HG03175 (cell line): ENCODE results near the gene SYT17.

Experiments used
- ATAC-seq: cut with Tn5 transposase; IDR thresholded peaks from one replicate; pipeline ENCODE4 v1.9.1; 2021; ENCODE audit warnings: mild to moderate bottlenecking, moderate library complexity; ENCODE audit not compliant: unreplicated experiment

SYT17 gene

GRCh38 chr16:19137201-19138128 is 30.6 kb upstream of the SYT17 start:
- ATAC-seq = no peak

GRCh38 chr16:19138601-19139000 is 29.4 kb upstream of the SYT17 start:
- no peak for ATAC-seq

GRCh38 chr16:19139436-19140091 is 28.5 kb upstream of the SYT17 start:
- ATAC-seq = no peak

GRCh38 chr16:19140396-19140795 is 27.6 kb upstream of the SYT17 start:
- ATAC-seq = no peak

GRCh38 chr16:19142939-19143598 is 25.0 kb upstream of the SYT17 start:
- no peak for ATAC-seq

- ATAC-seq = no peak
Measured at GRCh38 chr16:19143599-19143956, 24.5 kb upstream of the SYT17 start.

GRCh38 chr16:19145010-19145409 is 23.0 kb upstream of the SYT17 start:
- no peak for ATAC-seq

GRCh38 chr16:19147126-19147525 is 20.9 kb upstream of the SYT17 start:
- no peak for ATAC-seq

- ATAC-seq = no peak
Measured at GRCh38 chr16:19147627-19148026, 20.4 kb upstream of the SYT17 start.

GRCh38 chr16:19148189-19148588 is 19.9 kb upstream of the SYT17 start:
- ATAC-seq = no peak

- ATAC-seq = no peak
Measured at GRCh38 chr16:19151310-19151709, 16.7 kb upstream of the SYT17 start.

GRCh38 chr16:19152042-19152441 is 16.0 kb upstream of the SYT17 start:
- ATAC-seq = no peak

GRCh38 chr16:19153876-19154275 is 14.2 kb upstream of the SYT17 start:
- ATAC-seq = no peak

GRCh38 chr16:19162085-19162484 is 6.0 kb upstream of the SYT17 start:
- ATAC-seq = no peak

GRCh38 chr16:19163215-19163614 is 4.8 kb upstream of the SYT17 start:
- ATAC-seq = no peak

GRCh38 chr16:19164285-19164684 is 3.8 kb upstream of the SYT17 start:
- ATAC-seq = no peak

GRCh38 chr16:19165101-19165500 is 2.9 kb upstream of the SYT17 start:
- no peak for ATAC-seq

GRCh38 chr16:19166500-19166899 is 1.5 kb upstream of the SYT17 start:
- no peak for ATAC-seq

- ATAC-seq = no peak
Measured at GRCh38 chr16:19168371-19169081, 486 bp downstream of the SYT17 start.

- no peak for ATAC-seq
Measured at GRCh38 chr16:19169082-19169639, 1.1 kb downstream of the SYT17 start.
